GM12873 (cell line): ENCODE results near the gene SLC22A23.
A peak's percentile ranks its signal among the peaks of the same experiment; 100 is the strongest.

Experiments used
- TF ChIP-seq, protein P1 (sequence below): IDR thresholded peaks from 2 replicates; pipeline ENCODE4 v1.5.1; 2012; ENCODE audit warnings: low read depth, mild to moderate bottlenecking, moderate library complexity, low read length, control low read depth; ENCODE audit not compliant: insufficient read depth; ENCODE audit errors: missing control alignments

SLC22A23 gene

DNA sequence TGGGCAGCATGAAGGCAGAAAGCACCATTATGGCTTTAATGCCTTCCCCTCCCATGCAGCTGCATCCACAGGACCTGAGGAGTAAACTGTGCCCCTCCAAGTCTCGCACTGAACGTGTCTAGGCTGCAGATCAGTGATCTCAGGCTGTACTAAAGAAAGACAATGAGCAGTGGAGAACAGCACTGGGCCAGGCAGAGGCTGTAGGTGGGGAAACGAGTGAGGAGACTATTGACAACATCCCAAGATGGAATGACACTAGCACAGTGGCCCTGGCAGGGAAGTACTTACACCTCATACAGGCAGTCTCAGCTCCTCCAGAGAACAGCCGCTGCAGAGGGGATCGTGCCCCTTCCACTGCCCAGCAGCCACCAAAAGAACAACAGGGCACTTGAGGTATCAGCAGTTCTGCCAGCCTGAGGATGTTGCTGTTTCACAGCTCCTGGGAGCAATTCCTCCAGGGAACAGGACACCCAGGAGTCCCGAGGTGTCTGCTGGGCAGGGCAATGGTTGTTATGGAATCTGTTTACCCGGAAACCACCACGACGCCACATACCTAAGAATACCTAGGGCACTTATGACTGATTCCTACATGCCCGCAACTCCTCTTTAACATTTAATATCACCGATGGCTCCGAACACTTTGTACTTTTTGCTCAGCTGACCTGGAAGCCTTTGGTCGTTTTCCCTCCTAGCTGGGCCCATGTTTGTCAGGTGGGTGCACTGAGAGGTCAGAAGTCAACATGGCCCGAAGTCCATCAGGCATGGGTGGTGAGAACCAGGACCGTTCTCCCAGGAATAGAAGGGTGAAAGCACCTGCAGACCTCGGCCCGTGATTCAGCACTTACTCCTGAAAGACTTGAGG lies 79.1 kb downstream of the SLC22A23 start:
- TF ChIP-seq, protein P1, sequence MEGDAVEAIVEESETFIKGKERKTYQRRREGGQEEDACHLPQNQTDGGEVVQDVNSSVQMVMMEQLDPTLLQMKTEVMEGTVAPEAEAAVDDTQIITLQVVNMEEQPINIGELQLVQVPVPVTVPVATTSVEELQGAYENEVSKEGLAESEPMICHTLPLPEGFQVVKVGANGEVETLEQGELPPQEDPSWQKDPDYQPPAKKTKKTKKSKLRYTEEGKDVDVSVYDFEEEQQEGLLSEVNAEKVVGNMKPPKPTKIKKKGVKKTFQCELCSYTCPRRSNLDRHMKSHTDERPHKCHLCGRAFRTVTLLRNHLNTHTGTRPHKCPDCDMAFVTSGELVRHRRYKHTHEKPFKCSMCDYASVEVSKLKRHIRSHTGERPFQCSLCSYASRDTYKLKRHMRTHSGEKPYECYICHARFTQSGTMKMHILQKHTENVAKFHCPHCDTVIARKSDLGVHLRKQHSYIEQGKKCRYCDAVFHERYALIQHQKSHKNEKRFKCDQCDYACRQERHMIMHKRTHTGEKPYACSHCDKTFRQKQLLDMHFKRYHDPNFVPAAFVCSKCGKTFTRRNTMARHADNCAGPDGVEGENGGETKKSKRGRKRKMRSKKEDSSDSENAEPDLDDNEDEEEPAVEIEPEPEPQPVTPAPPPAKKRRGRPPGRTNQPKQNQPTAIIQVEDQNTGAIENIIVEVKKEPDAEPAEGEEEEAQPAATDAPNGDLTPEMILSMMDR, result no peak

DNA sequence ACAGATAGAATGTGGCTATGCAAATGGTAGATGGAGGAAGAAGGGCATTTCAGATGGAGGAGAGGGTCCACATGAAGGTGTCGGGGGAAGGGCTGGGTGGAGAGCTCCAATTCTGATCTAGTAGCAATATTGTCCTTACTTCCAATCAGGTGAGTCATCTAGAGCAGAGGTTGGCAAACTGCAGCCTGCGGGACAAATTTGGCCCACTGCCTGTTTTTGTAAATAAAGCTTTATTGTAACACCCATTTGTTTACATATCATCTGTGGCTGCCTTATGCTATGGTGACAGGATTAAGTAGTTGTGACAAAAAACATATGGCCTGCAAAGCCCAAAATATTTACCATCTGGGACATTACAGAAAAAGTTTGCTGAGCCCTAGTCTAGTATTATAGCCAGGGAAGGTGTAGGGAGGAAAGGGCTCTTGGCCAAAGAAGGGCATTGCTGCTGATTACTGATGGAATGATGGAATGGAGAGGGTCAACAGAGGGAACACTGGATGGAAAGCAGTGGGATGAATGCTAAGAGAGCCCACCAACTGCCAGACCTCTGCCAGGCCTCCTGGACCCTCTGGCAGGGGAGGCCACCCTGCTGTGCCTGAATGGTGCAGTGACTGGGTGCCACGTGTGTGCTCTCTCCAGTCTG lies 79.8 kb downstream of the SLC22A23 start:
- TF ChIP-seq, protein P1, result no peak

DNA sequence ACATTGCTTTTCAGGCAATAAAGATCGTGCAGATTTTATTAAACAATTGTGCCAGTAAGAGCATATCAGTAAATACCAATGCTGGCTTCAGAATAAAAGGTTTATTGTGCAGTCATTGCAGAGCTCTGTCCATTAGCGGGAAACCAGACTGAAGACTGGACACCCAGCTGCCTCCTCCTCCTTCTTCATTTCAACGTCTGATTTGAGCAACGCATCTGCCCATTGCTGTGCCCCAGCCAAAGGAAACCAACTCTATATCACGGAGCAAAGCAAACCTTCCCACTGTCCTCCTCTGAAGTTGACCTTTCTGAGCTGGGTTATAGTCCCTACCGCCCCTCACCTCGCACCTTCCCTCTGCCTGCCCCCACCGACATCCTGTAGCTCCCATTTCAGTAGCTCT lies 80.8 kb downstream of the SLC22A23 start:
- TF ChIP-seq, protein P1, result no peak

DNA sequence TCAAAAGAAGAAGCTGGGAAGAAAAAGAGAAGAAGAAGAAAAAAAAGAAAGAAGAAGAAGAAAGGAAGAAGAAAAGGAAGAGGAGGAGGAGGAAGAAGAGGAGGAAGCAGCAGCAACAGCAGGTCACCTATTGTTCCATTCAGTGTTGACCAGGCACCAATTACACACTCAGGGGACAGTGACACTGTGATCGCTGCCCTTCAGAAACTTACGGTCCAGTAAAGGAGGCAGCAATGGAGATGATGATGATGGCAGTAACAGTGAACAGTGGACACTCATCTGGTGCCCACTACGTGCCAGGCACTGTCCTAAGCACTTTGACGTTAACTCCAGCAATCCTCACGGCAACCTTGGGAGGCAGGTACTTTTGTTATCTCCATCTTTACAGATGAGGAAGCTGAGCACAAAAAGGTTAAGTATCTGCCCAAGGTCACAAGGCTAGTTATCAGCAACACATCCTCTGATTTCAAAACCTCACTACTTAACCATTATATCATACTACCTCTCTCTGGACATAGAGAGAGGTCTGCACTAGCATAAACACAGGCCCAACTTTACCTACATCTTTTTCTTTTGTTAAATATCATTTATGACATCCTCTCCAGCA lies 83.2 kb downstream of the SLC22A23 start:
- TF ChIP-seq, protein P1, result no peak

DNA sequence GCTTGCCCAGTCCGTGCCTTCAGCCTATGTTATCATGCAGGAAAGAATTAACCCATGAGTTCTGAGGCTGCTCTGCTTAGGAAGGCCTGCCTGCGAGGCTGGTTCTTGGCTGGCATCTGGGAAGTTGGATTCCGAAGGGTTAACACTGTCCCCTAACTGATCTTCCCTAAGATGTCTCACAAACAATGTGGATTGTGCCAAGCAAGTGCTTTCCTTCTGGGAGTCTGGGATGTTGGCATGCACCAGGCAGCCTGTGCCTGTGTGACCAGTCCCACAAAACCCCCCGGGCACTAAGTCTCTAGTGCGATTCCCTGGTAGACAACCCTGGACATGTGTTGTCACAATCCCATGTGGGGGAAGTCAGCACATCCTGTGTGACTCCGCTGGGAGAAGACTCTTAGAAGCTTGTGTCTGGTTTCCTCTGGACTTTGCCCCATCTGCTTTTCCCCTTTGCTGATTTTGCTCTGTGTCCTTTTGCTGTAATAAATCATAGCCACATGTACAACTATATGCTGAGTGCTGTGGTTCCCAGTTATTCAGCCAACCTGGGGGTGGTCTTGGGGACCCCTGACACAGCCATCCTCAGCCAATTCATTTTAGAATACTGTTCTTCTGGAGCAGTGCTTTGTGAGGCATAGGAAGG lies 83.8 kb downstream of the SLC22A23 start:
- TF ChIP-seq, protein P1, result no peak

DNA sequence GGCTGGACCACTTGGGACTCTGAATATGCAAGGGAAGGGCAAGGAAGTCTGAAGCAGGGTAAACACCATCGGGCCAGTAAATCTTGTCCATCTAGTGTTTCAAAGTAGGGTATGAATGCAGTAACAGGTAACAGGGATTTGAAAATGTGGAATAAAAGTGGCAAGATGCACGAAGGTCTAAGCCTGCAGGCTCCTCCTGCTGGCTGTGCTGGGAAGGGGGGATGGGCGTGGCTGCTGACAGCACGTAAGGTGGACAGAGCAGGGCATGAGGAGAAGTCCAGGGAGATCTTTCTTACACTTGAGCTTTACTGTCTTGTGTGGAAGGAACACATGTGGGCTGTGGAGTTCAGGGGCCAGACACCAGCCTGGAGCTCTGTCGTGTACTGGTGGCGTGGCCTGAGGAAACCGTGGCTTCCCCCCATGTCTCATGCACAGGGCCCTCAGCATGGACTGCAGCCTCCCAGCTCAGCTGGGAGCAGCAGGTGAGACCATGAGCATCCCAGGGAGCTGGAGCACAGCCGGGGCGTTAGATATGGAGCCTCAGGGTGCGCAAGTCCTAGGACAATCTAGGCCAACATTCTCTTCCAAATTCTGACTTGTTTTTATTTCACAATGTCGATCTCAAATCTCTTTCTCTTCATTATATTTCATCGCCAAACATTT lies 84.5 kb downstream of the SLC22A23 start:
- TF ChIP-seq, protein P1, result peak; percentile 23
